Activated naive CD4-positive, alpha-beta T cell treated with Interleukin-2 at 50 U/mL for 16 hours (primary cell): ENCODE results near the gene XPO1.
"Not testable (repeated sequence)": the region's sequence is repeated elsewhere in the genome, so short reads cannot be mapped to it uniquely, and the experiment has no call there.

Experiments
- DNase-seq: peaks from one replicate; pipeline ENCODE4 v3.0.0-alpha.2; 2020

XPO1 gene

DNA sequence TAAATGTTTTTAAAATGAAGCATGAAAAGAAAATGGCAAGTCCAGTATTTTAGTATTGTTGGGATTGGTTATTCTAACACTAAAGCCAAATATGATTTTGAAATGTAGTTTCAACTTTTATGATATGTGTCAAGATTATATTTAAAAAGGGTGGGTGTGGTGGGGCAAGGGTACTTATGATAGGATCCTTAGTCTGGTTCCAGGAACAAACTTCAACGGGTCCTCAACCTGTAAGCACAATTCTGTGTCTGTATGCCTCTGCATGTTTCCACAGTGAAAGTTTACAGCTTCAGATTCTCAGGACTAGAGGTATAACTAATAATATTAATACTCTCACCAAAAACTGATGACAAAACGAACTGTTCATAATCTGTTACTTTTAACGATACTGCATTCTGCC, 73.1 kb downstream of the XPO1 start:
- DNase-seq, result no peak

DNA sequence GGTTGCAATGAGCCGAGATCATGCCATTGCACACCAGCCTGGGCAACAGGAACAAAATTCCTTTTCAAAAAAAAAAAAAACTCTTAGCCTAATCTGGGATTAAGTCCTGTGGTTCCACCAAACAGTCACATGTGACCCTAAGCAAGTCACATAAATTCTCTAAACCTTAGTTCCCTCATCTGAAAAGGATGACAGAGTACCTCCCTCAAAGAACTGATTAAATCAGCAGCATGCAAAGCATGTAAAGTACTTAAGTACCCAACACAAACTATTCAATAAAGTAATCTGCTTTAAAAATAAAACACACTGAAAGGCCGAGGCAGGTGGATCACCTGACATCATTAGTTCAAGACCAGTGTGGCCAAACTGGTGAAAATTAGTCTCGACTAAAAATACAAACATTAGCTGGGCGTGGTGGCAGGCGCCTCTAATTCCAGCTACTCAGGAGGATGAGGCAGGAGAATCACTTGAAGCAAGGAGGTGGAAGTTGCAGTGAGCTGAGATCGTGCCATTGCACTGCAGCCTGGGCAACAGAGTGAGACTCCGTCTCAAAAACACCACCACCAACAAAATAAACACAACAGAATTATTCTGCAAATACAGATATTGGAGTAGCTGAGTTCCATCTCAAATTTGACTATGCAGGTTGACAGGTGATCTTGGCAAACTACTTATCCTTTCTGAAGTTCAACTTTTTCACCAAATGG, 74.2 kb downstream of the XPO1 start:
- DNase-seq, result no peak

DNA sequence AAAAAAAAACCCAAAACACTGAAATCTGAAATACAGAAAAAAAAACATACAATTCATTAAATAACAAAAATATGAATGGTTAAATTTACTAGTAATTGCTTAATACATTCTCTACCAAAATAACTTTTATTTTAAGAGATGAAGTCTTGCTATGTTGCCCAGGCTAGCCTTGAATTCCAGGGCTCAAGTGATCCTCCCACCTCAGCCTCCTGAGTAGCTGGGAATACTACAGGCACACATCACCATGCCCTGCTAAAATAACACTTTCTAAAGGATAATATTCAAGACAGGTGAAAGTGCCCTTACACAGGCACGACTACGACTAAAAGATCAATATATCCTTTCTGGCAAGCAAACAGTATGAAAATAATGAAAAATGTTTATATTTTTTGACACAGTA, 76.8 kb downstream of the XPO1 start:
- DNase-seq, result no peak

DNA sequence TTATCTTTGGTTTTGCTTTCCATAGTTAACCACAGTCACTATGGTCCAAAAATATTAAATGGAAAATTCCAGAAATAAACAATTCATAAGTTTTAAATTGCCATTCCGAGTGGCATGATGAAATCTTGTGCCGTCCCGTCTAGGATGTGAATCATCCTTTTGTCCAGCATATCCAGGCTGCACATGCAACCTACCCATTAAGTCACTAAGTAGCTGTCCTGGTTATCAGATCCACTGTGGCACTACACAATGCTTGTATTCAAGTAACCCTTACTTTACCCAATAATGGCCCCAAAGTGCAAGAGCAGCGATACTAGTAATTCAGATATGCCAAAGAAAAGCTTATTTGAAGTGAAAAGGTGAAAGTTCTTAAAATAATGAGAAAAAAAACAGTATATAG, 78.0 kb downstream of the XPO1 start:
- DNase-seq, result no peak

DNA sequence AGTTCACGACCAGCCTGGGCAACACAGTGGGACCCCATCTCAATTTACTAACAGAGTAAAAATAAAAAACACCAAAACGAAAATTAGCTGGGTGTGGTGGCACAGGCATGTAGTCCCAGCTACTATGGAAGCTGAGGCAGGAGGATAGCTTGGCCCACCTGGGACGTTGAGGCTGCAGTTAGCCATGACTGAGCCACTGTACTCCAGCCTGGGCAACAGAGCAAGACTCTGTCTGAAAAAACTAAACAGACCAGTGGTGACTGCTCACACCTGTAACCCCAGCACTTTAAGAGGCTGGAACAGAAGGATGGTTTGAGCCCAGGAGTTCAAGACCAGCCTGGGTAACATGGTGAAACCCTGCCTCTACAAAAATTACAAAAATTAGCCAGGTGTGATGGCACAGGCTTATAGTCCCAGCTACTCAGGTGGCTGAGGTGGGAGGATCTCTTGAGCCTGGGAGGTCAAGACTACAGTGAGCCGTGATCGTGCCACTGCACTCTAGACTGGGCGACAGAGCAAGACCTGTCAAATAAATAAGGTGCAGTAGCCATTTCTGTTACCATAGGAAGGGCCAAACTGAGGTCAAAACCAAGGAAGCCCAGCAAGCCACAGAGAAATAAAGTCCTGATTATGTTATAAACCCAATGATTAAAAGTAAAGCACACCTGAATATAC, 81.3 kb downstream of the XPO1 start:
- no peak for DNase-seq

DNA sequence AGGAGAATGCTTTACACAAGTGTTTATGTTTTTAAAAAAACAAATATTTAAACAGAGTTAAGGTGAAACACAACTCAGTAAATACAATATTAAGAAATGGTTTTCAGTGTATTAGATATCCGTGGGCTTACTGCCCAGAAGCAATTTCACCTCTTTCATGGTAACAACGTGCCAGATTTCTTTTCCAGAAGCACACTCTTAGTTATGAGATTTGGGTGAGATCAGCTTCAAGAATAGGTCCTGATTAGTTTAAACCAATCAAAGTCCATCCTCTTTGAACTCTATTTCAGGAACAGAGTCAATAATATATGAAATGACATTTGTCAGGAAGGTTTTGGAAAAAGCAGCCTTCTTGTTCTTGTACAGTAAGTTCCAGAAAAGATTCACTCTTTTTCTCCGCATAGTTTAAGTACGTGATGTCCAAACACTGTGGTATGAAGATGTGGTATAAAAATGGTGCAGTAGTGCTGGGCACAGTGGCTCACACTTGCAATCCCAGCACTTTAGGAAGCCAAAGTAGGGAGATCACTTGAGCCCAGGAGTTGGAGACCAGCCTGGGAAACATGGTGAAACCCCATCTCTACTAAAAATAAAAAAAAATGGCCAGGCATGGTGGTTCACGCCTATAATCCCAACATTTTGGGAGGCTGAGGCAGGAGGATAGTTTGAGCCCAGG, 81.9 kb downstream of the XPO1 start:
- DNase-seq, result no peak

DNA sequence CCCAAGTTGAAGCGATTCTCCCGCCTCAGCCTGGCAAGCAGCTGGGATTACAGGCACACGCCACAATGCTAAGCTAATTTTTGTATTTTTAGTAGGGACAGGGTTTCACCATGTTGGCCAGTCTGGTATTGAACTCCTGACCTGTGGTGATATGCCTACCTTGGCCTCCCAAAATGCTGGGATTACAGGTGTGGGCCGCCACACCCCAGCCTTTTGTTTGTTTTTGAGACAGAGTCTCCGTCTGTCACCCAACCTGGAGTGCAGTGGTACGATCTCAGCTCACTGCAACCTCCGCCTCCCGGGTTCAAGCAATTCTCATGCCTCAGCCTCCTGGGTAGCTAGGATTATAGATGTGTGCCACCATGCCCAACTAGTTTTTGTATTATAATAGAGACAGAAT, 83.2 kb downstream of the XPO1 start:
- DNase-seq, result not testable (repeated sequence)

DNA sequence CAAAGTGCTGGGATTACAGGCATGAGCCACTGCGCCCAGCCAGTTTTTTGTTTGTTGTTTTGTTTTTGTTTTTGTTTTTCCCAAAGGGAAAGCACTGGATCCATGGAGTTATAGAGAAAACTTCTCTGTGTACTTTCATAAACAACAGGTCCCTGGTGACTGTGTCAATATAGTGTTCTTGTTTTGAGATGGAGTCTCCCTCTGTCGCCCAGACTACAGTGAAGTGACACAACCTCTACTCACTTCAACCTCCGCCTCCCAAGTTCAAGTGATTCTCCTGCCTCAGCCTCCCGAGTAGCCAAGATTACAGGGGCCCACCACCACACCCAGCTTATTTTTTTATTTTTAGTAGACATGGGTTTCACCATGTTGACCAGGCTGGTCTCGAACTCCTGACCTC, 83.8 kb downstream of the XPO1 start:
- no peak for DNase-seq

DNA sequence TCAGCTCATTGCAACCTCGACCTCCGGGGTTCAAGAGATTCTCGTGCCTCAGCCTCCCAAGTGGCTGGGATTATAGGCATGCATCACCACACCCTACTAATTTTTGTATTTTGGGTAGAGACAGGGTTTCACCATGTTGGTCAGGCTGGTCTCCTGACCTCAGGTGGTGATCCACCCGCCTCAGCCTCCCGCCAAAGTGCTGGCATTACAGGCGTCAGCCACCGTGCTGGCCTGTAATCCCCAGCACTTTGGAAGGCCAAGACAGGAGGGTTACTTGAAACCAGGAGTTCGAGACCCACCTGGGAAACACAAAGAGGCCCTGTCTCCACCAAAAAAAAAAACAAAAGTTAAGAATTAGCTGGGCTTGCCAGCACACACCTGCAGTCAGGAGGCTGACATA, 85.8 kb downstream of the XPO1 start:
- DNase-seq, result no peak

DNA sequence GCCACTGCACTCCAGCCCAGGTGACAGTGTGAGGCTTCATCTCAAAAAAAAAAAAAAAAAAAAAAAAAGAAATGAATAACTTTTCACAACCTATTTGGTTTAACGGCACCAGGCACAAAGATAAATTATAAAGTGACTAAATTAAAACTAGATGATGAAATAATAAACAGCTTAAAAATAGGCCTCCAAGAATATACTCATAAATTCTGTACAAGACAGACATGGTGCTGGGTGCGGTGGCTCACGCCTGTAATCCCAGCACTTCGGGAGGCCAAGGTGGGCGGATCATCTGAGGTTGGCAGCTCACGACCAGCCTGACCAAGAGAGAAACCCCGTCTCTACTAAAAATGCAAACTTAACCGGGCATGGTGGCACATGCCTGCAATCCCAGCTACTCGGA, 87.0 kb downstream of the XPO1 start:
- DNase-seq, result no peak

DNA sequence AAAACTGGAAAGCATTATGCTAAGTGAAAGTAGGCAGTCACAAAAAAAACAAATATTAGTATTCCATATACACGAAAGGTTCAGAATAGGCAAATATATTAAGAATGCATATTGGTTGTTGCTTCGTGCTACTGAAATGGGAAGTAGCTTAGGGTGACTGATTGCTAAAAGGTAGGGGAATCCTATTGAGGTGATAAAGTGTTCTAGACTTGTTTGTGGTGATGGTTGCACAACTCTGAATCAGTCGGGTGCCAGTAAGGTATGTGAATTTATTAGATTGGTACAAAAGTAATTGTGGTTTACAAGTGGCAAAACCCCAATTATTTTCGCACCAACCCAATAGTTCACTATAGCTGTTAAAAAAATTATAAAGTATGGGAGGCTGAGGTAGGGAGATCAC, 88.0 kb downstream of the XPO1 start:
- DNase-seq, result no peak

DNA sequence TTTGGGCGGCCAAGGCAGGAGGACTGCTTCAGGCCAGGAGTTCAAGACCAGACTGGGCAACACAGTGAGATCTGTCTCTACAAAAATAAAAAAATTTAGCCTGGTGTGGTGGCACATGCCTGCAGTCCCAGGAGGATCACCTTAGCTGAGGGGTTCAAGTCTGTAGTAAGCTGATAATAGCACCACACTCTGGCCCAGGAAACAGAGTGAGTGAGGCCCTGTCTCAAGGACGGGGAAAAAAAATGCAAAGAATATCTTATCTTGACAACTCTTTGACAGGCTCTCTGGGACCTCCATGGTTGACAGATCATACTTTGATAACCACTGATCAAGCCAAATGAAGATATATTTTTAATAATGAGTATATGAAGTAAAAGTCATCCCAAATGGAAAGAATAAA, 89.9 kb downstream of the XPO1 start:
- DNase-seq, result no peak

DNA sequence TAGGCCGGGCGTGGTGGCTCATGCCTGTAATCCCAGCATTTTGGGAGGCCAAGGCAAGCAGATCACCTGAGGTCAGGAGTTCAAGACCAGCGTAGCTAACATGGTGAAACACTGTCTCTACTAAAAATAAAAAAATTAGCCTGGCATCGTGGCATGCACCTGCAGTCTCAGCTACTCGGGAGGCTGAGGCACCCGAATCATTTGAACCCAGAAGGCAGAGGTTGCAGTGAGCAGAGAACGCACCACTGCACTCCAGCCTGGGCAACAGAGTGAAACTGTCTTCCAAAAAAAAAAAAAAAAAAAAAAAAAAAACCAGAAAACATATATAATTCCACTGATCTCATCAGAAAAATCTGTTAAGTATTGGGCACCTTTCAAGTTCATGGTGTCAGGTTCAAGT, 91.2 kb downstream of the XPO1 start:
- DNase-seq, result not testable (repeated sequence)

DNA sequence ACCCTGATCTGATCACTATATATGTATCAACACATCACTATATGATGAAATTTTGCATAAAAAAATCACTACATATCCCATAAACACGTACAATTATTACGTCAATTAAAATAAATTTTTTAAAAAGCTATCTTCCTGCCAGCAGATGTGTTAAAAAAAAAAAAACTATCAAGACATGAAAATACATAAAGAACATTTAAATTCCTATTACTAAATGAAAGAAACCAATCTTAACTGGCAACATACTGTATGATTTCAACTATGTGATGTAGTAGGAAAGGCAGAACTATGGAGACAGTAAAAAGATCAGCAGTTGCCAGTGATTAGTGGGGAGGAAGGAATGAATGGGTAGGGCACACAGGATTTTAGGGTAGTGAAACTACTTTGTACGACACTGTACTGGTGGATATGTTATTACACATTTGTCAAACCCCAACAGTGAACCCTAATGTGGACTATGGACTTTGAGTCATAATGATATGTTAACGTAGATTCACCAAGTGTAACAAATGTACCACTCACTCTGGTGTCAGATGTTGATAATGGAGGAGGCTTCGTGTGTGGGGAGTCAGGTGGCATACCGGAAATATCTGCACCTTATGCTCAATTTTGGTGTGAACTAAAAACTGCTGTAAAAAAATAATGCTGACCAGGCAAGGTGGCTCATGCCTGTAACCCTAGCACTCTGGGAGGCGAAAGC, 94.7 kb downstream of the XPO1 start:
- DNase-seq, result no peak

DNA sequence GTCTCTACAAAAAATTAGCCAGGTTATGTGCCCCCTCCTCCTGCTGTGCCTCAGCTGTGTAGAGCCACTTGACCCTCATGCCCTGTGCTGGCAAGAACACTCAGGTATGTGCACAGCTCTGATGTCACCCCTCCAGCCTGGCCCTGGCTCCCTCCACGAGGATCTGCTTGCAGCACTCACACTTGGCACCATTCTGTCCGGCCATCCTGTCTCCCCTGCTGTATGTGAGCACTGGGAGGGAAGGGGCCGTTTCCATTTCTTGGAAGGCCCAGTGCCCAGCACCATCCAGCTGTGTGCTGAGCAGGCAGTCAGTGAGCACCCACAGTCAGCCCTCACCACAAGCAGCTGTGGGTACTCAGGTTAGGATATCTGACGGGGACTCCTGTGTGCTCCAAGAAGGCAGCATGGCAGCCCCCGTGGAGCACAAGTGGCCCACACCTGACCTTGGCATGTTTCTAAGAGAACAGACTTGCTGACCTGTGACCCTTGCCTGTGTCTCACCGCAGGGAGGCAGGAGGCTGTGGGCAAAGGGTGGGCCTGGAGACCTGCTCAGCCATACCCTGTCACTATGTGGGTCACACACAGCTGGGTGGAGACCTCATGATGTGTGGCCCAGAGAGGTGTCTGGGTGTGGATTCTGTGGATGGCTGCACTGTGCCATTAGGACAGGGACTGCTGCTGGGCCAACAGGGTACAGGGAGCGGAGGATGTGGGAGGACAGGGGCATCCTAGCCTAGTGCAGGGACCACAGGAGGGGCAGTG, 98.7 kb downstream of the XPO1 start:
- no peak for DNase-seq

DNA sequence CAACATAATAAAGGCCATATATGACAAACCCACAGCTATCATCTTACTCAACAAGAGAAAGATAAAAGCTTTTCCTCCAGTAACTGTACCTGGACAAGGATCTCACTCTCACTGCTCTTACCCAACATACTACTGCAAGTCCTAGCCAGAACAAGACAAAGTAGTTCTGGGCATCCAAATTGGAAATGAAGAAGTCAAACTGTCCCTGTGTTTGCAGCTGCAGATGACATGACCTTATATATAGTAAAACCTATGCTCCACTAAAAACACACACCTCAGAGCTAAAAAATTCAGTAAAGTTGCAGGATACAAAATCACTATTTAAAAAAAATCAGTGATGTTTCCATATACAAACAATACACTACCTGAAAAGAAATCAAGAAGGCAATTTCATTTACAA, 99.5 kb downstream of the XPO1 start:
- no peak for DNase-seq

DNA sequence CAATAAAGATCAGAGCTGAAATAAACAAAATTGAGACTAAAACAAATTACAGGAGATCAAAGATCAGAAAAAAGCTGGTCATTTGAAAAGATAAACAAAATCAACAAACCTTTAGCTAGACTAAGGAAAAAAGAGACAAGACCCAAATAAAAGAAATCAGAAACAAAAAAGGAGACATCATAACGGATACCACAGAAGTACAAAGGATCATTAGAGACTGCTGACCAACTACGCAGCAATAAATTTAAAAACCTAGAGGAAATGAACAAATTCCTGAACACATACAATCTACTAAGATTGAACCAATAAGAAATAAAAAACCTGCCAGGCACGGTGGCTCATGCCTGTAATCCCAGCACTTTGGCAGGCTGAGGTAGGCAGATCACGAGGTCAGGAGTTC, 101.0 kb downstream of the XPO1 start:
- no peak for DNase-seq

DNA sequence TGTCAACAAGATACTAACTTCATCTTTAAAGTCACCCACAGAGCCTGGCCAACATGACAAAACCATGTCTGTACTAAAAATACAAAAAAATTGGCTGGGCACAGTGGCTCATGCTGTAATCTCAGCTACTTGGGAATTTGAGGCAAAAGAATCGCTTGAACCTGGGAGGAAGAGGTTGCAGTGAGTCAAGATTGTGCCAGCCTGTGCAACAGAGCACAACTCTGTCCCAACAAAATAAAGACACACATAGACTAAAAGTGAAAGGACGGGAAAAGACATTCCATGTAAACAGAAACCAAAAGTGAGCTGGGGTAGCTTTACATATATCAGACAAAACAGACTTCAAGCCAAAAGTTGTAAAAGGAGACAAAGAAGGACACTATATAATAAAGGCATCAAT, 102.1 kb downstream of the XPO1 start:
- DNase-seq, result no peak

DNA sequence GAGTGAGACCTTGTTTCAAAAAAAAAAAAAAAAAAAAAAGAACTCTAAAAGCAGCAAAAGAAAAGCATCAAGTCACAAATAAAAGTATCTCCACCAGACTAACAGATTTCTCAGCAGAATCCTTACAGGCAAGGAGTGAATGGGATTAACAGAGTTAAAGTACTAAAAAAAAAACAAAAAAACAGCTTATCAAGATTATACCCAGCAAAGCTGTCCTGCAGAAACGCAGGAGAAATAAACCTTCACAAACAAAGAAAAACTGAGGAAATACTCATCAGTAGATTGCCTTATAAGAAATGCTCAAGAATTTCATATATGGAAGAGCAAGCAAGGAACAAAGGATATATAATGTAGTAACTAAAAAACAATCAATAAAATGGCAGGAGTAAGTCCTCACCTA, 102.9 kb downstream of the XPO1 start:
- DNase-seq, result no peak

DNA sequence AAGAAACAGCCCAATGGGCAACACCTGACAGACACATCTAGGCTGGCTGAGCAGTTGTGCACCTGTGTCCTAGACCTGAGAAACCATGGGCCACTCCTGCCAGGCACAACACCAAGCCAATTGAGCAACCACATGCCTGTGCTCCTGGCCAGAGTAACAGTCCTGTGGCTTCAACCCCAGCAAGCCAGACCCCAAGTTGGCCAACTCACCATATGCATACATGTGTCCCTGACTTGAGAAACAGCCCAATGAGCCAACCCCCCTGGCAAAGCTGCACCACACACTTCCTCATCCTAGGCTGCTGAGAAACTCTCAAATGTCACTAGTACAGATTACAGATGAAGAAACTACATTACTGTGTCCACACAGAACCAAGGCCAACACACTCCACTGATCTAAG, 103.8 kb downstream of the XPO1 start:
- no peak for DNase-seq

DNA sequence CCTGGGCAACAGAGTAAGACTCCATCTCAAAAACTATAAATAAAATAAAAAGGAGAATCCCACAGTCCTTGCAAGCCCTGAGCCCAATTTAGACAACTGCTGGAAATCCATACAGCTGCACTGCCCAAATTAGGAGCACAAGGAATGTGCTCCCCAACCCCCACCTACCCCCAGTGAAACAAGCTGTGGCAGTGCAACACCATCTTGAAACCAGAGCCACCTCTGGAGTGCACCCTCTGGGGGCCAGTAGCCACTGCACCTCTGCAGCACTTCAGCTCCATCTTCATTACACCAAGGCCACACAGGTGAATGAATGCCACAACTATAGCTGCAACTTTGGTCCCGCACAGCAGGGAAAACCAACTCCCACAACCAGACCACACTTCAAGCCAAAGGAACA, 104.5 kb downstream of the XPO1 start:
- DNase-seq, result no peak

DNA sequence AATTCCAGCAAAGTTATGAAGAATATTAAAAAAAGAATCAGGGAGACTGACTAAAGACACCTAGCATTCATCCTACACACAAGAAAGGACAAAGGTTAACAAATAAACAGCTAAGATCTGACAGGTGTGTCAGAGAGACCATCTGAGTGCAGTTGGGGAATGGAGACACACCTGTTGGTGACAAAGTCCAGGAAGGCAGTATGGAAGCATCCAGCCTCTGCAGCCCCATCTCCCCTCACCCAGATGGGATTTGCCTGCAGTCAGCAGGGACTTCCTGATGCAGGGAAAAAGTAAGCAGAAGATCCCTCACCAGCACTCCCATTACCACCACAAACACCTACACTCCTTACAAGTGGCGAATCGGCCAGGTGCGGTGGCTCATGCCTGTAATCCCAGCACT, 105.2 kb downstream of the XPO1 start:
- no peak for DNase-seq

DNA sequence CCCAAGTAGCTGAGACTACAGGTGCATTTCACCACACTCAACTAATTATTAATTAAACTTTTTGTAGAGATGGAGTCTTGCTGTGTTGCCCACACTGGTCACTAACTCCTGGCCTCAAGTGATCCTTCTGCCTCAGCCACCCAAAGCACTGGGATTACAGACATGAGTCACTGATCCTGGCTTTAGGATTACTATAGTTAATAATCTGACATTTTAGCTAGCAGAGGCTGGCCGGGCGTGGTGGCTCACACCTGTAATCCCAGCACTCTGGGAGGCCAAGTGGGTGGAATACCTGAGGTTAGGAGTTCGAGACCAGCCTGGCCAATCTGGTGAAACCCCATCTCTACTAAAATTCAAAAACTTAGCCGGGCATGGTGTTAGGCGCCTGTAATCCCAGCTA, 106.8 kb downstream of the XPO1 start:
- no peak for DNase-seq
